ENCODE measurements around the gene GRPEL2.

GRPEL2 gene

DNA sequence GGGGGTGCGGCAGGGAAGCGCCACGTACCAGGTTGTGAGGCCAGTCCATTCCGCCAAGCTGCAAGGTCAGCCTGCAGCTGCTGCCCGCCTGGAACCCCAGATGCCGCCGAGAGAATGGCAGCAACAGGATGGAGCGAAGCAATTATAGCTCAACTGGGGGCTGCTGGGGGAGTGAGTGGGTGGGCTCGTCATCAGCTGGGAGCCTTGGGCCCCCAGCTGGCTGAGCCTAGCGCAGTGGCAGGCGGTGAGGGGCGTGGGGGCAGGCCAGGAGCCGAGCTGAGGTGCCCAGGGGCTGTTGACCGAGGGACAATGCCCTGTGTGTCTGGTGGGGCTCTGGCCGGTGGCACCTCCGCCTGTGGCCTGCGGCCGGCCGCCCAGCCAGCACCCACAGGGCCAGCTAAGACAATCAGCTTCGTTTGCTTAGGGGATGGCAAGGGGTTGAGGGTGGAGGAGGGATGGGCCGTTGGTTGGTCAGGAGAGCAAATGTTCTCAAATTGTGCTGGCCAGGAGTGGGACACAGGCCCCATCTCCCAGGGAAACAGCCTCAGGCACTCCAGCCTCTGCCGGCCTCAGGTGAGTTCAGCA lies 34.0 kb downstream of the GRPEL2 start, which contains the start of gene IL17B:
TSS of gene IL17B (minus strand) at position 116 of the 585 bp plus-strand sequence. CDS start at position 49, 67 bp downstream.
- TF ChIP-seq, protein P1, sequence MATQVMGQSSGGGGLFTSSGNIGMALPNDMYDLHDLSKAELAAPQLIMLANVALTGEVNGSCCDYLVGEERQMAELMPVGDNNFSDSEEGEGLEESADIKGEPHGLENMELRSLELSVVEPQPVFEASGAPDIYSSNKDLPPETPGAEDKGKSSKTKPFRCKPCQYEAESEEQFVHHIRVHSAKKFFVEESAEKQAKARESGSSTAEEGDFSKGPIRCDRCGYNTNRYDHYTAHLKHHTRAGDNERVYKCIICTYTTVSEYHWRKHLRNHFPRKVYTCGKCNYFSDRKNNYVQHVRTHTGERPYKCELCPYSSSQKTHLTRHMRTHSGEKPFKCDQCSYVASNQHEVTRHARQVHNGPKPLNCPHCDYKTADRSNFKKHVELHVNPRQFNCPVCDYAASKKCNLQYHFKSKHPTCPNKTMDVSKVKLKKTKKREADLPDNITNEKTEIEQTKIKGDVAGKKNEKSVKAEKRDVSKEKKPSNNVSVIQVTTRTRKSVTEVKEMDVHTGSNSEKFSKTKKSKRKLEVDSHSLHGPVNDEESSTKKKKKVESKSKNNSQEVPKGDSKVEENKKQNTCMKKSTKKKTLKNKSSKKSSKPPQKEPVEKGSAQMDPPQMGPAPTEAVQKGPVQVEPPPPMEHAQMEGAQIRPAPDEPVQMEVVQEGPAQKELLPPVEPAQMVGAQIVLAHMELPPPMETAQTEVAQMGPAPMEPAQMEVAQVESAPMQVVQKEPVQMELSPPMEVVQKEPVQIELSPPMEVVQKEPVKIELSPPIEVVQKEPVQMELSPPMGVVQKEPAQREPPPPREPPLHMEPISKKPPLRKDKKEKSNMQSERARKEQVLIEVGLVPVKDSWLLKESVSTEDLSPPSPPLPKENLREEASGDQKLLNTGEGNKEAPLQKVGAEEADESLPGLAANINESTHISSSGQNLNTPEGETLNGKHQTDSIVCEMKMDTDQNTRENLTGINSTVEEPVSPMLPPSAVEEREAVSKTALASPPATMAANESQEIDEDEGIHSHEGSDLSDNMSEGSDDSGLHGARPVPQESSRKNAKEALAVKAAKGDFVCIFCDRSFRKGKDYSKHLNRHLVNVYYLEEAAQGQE (IDR thresholded peaks at IDR 0.05; ENCODE audit: insufficient read depth in 1 of 2, low read depth in 2 of 2, low read length in 2 of 2), result no peak
- TF ChIP-seq TAF1 (IDR thresholded peaks at IDR 0.05; ENCODE audit: borderline replicate concordance, insufficient read depth, low read length) (no peak), POLR2AphosphoS5 (IDR thresholded peaks at IDR 0.05; ENCODE audit: low read depth, low read length) (no peak), FOXP2 (optimal IDR thresholded peaks at IDR 0.05; ENCODE audit: borderline replicate concordance, extremely low read depth, extremely low read length, insufficient read depth) (no peak)

DNA sequence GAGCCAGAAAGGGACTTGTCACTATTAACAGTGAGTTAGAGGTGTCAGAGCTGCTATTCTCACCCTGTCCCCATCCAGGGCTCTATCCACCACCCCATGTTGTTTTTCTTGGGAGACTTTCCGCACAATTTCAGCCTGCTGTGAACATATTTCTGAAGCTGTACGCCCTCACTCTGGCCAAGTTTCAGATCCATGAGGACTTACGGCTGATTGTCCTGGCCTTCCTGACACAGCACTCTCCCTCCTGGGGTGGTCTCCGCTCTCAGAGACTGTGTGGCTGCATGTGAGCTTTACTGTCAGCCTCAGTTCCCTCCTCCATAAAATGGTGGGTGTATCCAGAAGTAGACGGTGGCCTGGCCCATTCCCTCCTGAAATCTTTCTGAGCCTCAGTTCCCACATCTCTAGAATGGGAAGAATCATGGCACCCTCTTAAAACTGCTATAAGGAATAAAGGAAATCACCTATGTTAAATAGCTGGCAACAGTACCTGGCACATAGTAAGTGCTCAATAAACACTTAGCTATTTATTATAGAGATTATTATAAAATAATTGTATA lies 34.6 kb downstream of the GRPEL2 start:
- TF ChIP-seq FOXP2 (optimal IDR thresholded peaks at IDR 0.05; ENCODE audit: borderline replicate concordance, extremely low read depth, extremely low read length, insufficient read depth), result no peak
- TF ChIP-seq POLR2AphosphoS5 (IDR thresholded peaks at IDR 0.05; ENCODE audit: low read depth, low read length), result no peak
- TF ChIP-seq SIN3A (IDR thresholded peaks at IDR 0.05; ENCODE audit: borderline replicate concordance, insufficient read depth, low read length), result no peak

DNA sequence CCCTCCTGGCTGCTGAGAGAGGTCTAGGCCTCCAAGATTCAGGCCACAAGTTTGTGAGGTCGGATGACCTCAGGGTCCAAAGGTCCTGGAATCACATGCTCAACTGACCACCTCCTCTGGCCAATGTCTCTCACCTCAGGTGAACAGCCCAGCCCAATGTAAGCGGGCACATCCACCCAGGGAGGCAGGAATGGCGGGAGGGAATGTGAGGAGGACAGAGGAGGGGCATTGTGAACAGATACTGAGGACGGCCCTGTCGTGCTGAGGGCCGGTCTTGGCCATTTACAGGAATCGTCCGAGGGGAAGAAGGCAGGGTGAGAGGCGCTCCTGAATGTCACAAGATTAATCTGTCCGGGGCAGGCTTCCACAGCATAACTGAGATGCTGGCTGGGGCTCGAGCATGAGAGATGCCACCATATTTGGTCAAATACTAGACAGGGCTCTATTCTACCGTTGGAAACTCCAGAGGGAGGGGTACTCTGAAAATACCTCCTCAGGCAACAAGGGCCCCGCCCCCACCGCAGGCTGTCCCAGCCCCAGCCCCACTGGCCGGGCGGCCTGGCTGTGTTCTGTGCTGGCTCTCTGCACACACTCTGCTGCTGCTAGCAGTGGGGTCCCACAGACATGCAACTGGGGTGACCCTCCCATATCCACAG lies 35.3 kb downstream of the GRPEL2 start:
- TF ChIP-seq, protein P1 (IDR thresholded peaks at IDR 0.05; ENCODE audit: insufficient read depth in 1 of 2, low read depth in 2 of 2, low read length in 2 of 2), result no peak
- TF ChIP-seq TAF1 (IDR thresholded peaks at IDR 0.05; ENCODE audit: borderline replicate concordance, insufficient read depth, low read length) (no peak), SIN3A (IDR thresholded peaks at IDR 0.05; ENCODE audit: borderline replicate concordance, insufficient read depth, low read length) (no peak), FOXP2 (optimal IDR thresholded peaks at IDR 0.05; ENCODE audit: borderline replicate concordance, extremely low read depth, extremely low read length, insufficient read depth) (no peak), POLR2AphosphoS5 (IDR thresholded peaks at IDR 0.05; ENCODE audit: low read depth, low read length) (no peak)

DNA sequence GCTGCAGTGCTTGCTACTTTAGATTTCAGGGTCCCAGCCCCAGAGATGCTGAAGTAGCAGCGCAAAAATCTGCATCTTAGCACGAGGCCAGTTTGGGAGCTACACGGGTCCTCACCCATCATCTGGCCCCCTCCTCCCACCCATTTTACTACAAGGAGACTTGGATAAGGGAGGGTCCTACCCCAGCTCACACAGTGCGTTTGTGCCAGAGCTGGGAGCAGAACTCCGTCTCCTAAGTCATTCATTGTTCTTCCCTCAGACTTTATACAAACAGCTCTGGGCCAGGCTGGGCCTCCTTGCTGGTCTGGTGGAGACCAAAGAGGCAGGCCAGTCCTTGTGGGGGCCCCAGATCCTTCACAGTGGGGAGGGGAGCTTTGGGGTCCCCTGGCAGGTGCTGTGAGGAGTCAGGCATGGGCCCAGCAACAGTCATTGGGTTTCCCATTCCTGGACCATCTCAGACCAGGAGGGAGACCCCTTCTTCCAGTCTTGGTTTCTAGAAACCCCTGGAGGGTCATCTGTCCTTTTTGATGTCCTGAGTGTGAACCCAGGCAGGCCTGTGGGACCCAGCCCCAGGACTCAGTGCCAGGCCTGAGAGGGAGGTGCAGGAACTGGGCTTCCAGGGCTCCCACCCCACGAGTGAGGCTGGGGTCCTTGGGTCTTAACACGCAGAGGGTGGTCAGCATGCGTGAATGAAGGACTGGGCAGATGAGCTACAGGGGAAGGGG lies 36.1 kb downstream of the GRPEL2 start:
- TF ChIP-seq FOXP2 (optimal IDR thresholded peaks at IDR 0.05; ENCODE audit: borderline replicate concordance, extremely low read depth, extremely low read length, insufficient read depth) (no peak), POLR2AphosphoS5 (IDR thresholded peaks at IDR 0.05; ENCODE audit: low read depth, low read length) (no peak), SIN3A (IDR thresholded peaks at IDR 0.05; ENCODE audit: borderline replicate concordance, insufficient read depth, low read length) (no peak), TAF1 (IDR thresholded peaks at IDR 0.05; ENCODE audit: borderline replicate concordance, insufficient read depth, low read length) (no peak)
- TF ChIP-seq, protein P1 (IDR thresholded peaks at IDR 0.05; ENCODE audit: insufficient read depth in 1 of 2, low read depth in 2 of 2, low read length in 2 of 2), result no peak

DNA sequence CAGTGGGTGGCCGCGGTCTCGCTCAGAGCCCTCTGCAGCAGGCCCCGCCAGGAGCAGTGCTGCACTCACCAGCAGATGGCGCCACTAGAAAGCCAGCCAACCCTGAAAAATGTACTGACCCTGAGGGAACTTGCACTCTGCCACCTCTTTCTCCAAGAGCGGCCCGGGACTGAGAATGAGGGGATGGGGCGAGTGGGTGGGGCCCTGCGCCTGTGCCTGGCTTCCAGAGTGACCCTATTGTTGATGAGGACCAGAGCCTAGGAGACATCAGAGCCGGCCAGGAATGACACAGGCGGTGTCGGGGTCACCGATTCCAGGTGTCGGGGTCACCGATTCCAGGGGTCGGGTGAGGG lies 36.7 kb downstream of the GRPEL2 start:
- TF ChIP-seq SIN3A (IDR thresholded peaks at IDR 0.05; ENCODE audit: borderline replicate concordance, insufficient read depth, low read length) (no peak), POLR2AphosphoS5 (IDR thresholded peaks at IDR 0.05; ENCODE audit: low read depth, low read length) (no peak), FOXP2 (optimal IDR thresholded peaks at IDR 0.05; ENCODE audit: borderline replicate concordance, extremely low read depth, extremely low read length, insufficient read depth) (no peak), TAF1 (IDR thresholded peaks at IDR 0.05; ENCODE audit: borderline replicate concordance, insufficient read depth, low read length) (no peak)
- TF ChIP-seq, protein P1 (IDR thresholded peaks at IDR 0.05; ENCODE audit: insufficient read depth in 1 of 2, low read depth in 2 of 2, low read length in 2 of 2), result no peak
